Hepatic stellate cell (primary cell): Measurements from ENCODE around the gene RAB34.

Source experiments
- DNase-seq: peaks from one replicate; pipeline ENCODE4 v3.0.0; 2011; ENCODE audit warnings: low spot score

RAB34 gene

DNA sequence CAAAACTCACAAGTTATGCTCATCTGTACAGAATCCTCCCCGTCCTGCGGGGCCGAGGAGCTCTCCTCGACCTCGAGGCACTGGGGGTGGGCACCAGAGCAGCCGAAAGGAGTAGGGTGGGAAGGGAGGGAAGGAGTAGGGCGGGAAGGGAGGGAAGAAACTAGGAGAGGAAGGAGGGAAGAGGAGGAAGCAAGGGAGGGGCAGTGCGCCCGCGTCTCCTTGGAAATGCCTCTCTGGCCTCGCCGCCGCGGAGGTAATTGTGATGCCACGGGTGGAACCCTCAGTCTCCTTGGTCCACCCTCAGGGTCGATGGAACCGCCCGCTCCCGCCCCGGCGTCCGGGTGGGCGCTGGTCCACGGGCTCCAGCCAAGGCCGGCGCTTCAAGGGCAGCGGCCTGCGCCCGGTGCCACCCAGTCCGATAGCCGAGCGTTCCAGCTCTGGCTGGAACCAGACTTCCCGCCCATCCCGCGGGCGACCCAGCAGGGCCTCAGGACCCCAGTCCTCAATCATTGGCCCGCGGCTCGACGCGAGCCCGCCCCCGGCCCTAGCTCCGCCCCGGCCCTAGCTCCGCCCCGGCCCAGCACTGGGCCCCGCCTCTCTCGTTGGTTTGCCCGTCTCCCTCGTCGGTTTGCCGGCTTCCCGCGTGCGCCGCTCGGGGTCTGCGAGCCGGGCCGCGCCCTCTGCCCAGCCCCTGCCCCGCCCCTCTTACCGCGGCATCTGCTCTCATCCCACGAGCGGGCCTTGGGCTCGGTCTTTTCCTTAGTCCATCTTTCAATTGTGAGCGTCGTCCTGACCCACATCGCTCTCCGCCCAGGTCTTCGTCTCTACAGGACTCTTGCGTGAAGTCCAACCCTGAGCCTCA, 6.6 kb downstream of the RAB34 start:
- DNase-seq = peak; percentile 94

DNA sequence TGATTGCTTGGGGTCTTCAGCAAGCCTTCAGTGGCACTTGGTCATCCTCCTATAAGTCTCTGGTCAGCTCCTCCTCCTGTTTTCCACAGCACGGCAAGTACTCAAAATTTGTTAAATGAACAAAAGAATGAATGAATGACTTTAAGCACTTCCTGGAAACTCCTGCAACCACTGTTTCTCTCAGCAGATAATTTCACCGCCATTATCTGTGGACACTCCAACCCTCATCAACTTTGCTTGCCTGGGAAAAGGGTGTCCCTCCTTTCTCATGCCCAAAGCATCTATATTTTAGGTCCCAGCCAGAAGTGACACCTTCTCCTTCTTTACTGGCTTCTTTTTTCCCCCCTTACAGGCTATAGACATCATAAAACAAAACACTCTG, 10.3 kb downstream of the RAB34 start:
- DNase-seq = no peak

GRCh38 chr17:28706471-28707338, 11.0 kb downstream of the RAB34 start:
- DNase-seq = no peak

- DNase-seq = no peak
Measured at GRCh38 chr17:28705728-28706334, 11.8 kb downstream of the RAB34 start.

GRCh38 chr17:28705074-28705659, 12.5 kb downstream of the RAB34 start:
- DNase-seq = no peak

DNA sequence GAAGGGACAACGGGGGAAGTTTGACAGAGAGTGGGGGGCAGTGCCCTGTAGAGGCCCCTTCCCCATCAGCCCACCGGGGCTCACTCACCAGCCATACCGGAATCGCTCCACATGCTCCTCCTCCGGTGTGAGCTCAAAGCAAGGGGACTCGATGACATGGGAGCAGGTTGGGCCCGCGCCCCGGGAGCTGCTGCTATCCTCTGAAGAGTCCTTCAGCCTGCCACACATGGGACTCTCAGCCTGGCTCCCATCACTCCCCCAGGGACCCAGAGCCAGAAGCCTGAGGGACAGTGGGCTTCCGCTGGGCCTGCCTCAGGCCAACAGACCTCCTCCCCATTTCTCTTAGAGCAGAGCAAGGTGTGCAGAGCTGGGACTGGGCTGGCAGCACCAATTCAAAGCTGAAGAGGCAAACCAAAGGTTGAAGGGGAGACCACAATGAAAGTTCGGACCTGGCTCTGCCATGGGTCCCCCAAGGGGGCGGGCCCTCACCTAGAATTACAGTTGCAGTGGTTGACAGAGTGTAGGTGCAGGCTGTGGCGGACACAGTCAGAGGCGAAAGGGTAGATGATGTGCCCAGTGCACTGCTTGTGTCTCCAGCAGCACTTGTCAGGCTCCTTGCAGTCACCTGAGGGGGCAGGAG, 13.3 kb downstream of the RAB34 start:
- no peak for DNase-seq

GRCh38 chr17:28703552-28704218, 14.0 kb downstream of the RAB34 start:
- DNase-seq = no peak

DNA sequence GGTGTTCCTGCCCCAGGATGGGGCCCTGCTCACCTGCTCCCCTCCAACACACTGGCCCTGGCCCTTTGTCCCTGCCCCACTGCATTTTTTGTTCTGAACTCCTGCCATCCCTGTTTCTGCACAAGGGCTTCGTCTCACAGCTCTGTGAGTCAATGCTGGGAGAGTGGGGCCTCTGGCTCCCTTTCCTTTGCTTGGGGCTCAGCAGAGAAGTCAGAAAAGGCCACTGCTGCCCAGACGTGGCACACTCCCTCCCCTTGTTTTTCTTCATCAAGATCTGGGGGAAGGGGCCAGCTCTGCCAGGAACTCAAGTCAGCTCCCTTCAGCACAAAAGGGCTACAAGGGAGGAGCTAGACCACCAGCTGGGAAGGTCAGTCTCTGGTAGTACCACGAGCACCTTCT, 14.9 kb downstream of the RAB34 start:
- DNase-seq = no peak

- DNase-seq = no peak
Measured at GRCh38 chr17:28702026-28702751, 15.5 kb downstream of the RAB34 start.

- no peak for DNase-seq
Measured at GRCh38 chr17:28700830-28701492, 16.7 kb downstream of the RAB34 start.

- DNase-seq = no peak
Measured at GRCh38 chr17:28700278-28700677, 17.4 kb downstream of the RAB34 start.

DNA sequence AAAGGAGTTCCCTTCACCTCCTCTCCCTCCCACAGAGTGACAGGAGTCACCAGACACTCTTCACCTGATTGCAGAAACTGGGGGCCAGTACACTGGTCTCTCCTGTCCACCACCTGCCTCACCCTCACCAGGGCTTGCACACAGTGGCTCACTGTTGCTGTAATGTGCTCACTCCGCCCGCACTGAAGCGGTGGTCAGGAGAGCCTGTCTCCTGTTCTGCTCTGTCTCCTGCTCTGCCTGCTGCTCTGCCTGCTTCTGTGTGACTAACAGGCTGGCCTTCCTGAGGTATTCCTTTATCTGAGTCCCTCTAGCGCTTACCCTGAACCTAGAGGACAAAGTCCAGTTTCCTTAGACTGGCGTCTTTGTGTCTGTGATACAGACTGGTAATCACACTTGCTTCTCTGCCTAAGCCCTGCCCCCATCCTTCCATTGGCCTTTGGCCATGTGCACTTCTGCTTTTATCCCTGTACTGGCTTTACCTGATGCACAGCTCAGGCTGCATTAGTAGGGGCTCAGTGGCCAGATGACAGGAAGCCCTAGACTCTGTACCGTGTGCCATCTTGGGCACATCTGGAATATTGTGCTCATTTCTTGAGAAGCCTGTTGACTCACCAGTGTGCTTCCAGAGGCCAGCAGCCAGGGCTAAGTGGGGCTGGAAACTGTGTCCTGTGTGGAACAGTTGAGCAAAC, 19.3 kb downstream of the RAB34 start:
- DNase-seq = no peak

DNA sequence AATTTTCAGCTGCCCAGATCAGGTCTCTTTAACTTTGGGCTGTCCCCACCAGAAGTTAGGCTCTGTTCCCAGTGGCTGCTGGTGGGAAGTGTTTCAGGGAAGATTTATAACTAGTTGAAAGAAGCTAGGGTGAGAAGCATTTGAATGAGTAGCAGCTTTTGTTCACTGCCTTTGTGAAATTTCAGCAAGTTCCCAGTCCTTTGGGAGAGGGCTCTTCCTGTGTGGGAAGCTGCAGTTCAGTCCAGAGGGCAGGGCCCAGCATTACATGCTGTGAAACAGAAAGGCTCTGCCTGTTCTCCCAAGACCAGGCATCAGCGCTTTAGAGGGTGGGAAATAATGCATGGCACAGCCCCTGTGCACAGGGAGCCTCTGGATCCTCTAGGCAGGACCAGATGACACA, 23.8 kb downstream of the RAB34 start:
- DNase-seq = no peak

- no peak for DNase-seq
Measured at GRCh38 chr17:28689011-28689410, 28.7 kb downstream of the RAB34 start.

DNA sequence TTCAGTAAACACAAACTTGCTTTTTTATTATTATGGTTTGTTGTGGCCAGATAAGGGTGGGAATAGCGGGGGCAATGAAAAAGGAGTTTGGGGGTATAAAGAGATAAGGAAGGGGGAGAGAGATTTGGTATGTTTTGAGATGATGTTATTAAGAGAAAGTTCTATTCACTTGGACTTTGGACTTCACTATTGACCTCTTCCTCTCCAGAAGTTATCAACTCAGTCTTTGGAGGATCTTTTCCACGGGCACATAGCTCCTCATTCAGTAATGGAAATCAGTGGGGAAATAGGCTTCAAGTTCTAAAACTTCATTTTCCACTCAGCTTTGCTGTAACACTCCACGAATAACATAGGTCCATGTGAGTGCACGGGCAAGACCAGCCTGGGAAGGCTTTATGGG, 29.2 kb downstream of the RAB34 start:
- DNase-seq = no peak

- no peak for DNase-seq
Measured at GRCh38 chr17:28686296-28686695, 31.4 kb downstream of the RAB34 start.

DNA sequence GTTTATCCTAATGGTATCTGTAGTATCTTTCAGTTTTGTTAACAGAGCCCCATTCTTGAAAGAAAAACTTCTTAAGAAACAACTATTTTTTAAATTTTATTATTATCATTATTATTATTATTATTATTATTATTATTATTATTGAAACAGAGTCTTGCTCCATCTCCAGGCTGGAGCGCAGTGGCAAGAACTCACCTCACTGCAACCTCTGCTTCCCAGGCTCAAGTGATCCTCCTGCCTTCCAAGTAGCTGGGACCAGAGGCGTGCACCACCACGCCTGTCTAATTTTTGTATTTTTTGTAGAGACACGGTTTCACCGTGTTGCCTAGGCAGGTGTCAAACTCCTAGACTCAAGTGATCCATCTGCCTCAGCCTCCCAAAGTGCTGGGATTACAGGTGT, 32.3 kb downstream of the RAB34 start:
- no peak for DNase-seq

- no peak for DNase-seq
Measured at GRCh38 chr17:28684963-28685362, 32.7 kb downstream of the RAB34 start.

DNA sequence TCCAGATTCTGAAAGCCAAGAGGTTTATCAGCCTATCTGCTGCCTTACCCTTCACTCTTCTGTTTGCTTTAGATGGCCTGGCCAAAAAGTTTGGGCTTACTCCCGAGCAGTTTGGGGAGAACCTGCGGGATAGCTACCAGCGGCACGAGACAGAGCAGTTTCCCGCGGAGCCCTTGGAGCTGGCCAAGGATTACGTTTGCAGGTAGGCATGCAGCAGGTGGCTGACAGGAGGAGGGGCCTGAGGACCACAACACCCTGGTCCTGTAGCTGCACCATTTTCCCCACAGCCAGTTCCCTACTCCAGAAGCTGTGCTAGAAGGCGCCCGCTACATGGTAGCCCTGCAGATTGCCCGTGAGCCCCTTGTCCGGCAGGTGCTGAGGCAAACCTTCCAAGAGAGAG, 35.0 kb downstream of the RAB34 start:
- no peak for DNase-seq

GRCh38 chr17:28675980-28676379, 41.7 kb downstream of the RAB34 start:
- DNase-seq = no peak
